ENCODE results near the gene TYW3.
A peak's percentile ranks its signal among the peaks of the same experiment; 100 is the strongest.

TYW3 gene

DNA sequence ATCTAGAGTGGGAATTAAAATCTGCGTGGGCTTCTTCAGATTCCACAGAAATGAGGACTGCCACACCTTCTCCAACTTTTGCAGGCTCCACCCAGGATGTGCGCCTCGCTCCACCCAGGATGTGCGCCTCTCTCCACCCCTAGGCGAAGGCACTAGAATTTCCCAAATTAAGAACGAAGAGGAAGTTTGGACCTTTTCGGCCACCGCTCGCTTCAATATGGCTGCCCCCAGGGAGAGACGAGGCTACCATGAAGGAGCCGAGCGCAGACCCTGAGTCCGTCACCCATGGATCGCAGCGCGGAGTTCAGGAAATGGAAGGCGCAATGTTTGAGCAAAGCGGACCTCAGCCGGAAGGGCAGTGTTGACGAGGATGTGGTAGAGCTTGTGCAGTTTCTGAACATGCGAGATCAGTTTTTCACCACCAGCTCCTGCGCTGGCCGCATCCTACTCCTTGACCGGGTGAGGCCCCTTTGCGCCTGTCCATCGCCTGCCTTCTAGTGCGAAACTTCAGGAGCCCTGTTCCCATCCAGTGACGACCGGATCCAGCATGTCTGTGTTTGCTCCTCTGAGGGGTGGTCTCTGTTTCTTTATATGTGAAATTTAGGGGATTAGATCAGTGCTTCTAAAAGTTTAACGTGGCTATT is at the start of gene TYW3, which contains the start of gene CRYZ:
TYW3 (plus strand) TSS at position 193 of the 644 bp plus-strand sequence; CDS start at position 286, 93 bp downstream.
CRYZ (minus strand) TSS at position 91 of the 644 bp plus-strand sequence. CDS start 8,229 bp downstream, outside the sequence.
- peak; percentile 65 for DNase-seq

- no peak for DNase-seq
These were observed 49.3 kb upstream of the TYW3 start for GRCh38 chr1:74683656-74684055.

GRCh38 chr1:74684301-74684700 is 48.7 kb upstream of the TYW3 start:
- no peak for DNase-seq

- DNase-seq, result no peak
These were observed 46.0 kb upstream of the TYW3 start for GRCh38 chr1:74686928-74687327.

- DNase-seq, result no peak
These were observed 43.2 kb upstream of the TYW3 start for GRCh38 chr1:74689621-74690363.

DNA sequence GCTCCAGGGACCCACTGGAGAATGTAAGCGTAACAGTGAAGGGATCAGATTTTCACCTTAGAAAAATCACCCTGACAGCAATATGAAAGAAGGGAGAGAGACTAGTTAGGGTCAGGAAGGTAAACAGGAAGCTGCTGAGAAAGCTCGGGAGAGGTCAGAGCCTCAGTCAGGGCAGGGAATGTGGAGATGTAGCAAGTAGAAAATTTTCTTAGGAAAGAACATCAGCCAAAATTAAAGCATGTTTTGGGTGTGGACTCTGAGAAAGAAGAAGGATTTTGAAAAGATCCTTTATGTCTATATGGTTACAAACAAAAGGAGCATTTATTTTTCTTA is 42.6 kb upstream of the TYW3 start:
- DNase-seq, result no peak

DNA sequence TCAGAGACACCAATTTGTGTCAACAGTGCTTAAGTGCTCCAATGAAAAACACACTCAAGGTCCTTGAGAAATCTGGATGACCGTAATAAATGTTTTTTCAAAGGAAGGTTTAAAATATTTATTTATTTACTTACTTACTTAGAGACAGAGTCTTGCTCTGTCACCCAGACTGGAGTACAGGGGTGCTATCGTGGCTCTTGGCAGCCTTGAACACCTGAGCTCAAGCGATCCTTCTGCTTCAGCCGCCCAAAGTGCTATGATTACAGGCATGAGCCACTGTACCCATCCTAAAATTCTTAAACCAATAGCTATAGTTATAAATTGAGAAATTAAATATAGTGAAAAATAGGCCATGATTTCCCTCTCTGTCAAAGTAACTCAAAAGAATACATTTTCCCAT is 42.0 kb upstream of the TYW3 start:
- DNase-seq, result no peak

DNA sequence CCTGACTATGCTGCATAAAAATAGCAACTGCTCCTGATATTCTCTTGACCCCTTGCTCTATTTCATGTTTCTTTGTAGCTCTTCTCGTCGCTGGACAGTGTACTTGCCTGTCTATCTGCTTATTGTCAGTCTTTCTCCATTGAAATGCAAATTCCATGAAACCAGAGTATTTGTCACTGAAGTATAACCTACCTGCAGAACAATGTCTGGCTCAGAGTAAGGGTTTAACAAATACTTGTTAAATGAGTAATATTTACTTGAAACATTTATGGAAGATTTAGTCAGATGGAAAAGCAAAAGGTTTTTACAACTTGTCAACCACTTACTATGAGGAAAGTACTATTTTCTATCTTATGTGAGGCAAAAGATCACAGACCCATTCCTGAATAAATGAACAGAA is 39.5 kb upstream of the TYW3 start:
- DNase-seq, result no peak

DNA sequence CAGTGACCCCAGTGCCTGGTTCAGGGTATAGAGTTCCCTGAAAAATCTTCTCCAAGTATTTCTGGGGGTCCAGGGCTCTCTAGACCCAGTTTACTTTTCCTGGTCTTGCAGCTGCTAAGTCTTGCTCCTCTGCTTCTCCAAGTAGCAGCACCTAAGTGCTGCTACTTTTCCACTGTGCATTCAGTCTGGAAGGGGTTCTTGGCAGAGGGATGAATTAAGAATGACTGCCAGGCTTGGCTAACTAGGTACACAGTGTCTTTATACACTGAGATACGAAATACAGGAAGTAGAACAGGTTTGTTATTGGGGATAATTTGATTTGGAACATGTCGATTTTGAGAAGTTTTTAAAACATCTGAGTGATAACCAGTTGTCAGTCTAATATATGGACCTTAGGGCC is 35.1 kb upstream of the TYW3 start:
- DNase-seq, result no peak

DNA sequence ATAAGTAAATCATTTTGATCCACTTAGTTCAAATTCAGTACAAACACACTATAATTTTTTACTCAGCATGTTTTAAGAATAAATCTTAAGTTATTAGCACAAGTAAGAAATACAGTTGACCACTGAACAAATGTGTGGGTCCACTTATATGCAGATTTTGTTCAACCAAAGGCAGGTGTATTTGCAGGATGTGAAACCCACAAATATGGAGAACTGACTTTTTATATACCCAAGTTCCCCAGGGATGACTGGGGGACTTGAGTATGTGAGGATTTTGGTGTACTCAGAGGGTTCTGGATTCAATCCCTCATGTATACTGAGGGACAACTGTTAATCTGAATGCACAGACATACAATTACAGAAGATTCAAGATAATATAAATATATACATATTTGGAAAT is 33.6 kb upstream of the TYW3 start:
- DNase-seq, result no peak

- no peak for DNase-seq
These were observed 29.4 kb upstream of the TYW3 start for GRCh38 chr1:74703386-74704182.

- no peak for DNase-seq
These were observed 20.1 kb upstream of the TYW3 start for GRCh38 chr1:74712881-74713280.

- DNase-seq, result no peak
These were observed 19.1 kb upstream of the TYW3 start for GRCh38 chr1:74713849-74714248.

GRCh38 chr1:74714429-74715235 is 18.3 kb upstream of the TYW3 start:
- no peak for DNase-seq

DNA sequence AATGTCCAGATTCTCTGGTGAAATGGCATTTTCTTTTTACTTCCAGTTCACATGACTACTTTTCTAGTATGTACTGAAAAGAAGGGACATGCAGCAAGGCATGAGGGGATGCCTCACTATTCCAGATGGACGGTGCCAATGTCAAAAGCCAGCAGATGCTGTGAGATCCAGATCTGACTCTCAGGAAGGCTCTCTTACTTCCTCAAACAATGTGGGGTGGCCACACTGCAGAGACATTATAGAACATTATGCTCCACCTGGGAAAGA is 17.8 kb upstream of the TYW3 start:
- no peak for DNase-seq

DNA sequence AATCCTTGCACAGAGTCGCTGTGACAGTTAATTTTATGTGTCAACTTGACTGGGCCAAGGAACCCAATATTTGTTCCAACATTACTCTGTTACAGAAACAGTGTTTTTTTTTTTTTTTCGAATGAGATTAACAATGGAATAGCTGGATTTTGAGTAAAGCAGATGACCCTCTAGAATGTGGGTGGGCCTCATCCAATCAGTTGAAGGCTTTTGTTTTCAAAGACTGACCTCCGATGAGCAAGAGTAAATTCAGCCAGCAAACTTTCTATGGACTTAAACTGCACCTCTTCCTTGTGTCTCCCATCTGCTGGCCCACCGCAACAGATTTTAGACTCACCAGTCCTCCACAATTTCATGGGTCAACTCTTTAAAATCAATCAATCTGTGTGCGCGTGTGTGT is 17.1 kb upstream of the TYW3 start:
- no peak for DNase-seq

DNA sequence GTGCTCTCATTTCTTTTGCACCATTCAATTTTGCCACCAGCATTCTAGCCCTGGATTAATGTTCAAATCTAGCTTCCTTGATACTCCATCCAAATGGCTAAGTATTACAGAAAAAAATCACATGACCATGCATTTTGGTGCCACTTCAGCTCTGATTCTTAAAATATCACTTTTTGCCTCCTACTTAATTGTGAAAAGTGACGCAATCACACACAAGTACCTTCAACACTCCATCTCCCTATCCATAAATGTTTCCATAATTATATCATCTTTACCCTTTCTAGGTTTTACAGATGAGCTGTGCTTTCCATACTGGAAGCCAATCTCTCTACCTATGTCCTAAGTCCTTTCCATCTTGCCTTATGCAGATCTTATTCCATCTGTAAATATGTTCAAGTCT is 16.1 kb upstream of the TYW3 start:
- DNase-seq, result no peak

GRCh38 chr1:74717626-74718025 is 15.3 kb upstream of the TYW3 start:
- no peak for DNase-seq

GRCh38 chr1:74726063-74726462 is 6.9 kb upstream of the TYW3 start:
- DNase-seq, result no peak

DNA sequence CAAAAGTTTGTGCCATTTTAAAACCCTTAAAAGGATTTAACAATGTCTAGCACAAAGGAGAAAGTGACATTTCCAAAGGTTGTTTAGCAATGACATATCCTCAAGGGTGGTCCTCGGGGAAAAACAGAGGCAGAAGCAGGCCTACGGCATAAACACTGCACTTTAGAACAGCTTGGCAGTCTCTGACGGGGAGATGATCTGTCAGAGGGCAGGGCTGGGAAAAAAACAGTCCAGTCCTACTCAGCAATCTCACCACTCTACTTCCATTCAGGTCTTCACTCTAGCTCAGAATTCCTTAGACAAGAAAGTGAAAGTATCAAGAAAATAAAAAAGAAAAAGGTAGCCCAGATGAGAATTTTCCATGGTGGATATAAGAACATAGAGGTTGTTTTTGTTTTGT is 4.2 kb upstream of the TYW3 start:
- DNase-seq, result no peak

DNA sequence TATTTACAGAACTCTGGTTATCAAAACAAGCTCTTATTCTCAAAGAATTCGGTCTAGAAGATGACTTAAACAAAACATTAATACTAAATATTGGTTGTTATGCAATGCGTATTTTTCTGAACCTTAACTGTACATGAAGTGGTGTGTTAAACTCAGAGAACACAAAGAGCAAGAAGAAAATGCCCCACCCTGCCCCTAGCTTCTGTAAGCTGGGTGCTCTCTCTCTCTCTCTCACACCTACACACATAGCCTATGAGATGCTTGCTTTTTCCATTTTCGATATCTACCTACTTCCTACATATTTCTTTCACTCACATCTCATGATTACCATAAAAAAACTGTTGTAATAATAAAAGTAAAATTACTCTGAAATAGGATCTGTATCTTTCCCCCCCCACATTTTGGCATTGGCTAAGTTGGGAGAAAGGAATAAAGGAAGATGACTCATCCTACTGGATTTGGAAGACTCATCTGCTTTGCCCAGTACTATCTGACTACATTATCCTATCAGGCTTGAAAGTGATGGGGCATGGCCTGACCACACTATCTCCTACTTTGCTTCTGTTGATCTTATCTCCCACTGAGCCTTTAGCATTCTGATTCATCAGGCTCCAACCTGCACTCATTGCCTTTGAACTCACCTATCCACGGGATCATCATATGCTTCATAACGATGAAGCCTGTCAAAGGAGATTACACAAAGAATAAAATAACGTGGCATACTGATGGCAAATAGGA is 3.0 kb upstream of the TYW3 start:
- DNase-seq, result no peak

- DNase-seq, result no peak
These were observed 1.4 kb upstream of the TYW3 start for GRCh38 chr1:74731399-74732052.
